Cardiac septum (tissue), 1 donor: ENCODE results near the gene PIK3AP1. TPM values are rescaled to one million over a fixed set of nuclear protein-coding genes. Genes with fewer than 3 reads are reported as not detected.
"Not testable (repeated sequence)": the region's sequence is repeated elsewhere in the genome, so short reads cannot be mapped to it uniquely, and the experiment has no call there.

ENCODE experiments used
- DNase-seq: peaks from one replicate; pipeline ENCODE4 v3.0.0-alpha.2; 2020; ENCODE audit warnings: low spot score
- intact Hi-C: fragments of 100-400 bp; cut with DNase I; formaldehyde crosslinking; loops from one replicate; pipeline ENCODE4 v1.14.0; 2022
- total RNA-seq: library from RNA; stranded (reverse); fragmentation: NEBNext Ultra II Directional; extraction: Animal tissue kit (Norgen Biotek cat#: 25700); gene quantifications from one replicate; pipeline ENCODE4 v1.2.1, GENCODE V29; 2021
- donor health status: DM: no; HTN: no; CAD: no.

PIK3AP1 gene
- total RNA-seq, 1 donor from 2014 or later = 2.8 TPM

- DNase-seq = no peak
- intact Hi-C loops = no loop called here
Observed at GRCh38 chr10:96703358-96703757, 17.0 kb downstream of the PIK3AP1 start.

GRCh38 chr10:96701265-96701664, 19.0 kb downstream of the PIK3AP1 start:
- intact Hi-C loops = no loop called here
- DNase-seq = no peak

GRCh38 chr10:96700374-96701099, 19.8 kb downstream of the PIK3AP1 start:
- intact Hi-C loops = no loop called here
- DNase-seq = no peak

GRCh38 chr10:96699613-96700012, 20.7 kb downstream of the PIK3AP1 start:
- intact Hi-C loops = no loop called here
- no peak for DNase-seq

GRCh38 chr10:96698305-96698704, 22.0 kb downstream of the PIK3AP1 start:
- DNase-seq, intact Hi-C loops: not testable (repeated sequence)

GRCh38 chr10:96697438-96697837, 22.9 kb downstream of the PIK3AP1 start:
- no peak for DNase-seq
- intact Hi-C loops = no loop called here

- DNase-seq = no peak
- intact Hi-C loops = no loop called here
Observed at GRCh38 chr10:96696845-96697425, 23.4 kb downstream of the PIK3AP1 start.

- DNase-seq = no peak
Observed at GRCh38 chr10:96695975-96696634, 24.2 kb downstream of the PIK3AP1 start.

GRCh38 chr10:96695366-96695765, 24.9 kb downstream of the PIK3AP1 start:
- no peak for DNase-seq
- intact Hi-C loops = no loop called here

More at GRCh38 chr10:96695975-96696634, 24.2 kb downstream of the PIK3AP1 start:
- intact Hi-C loops = no loop called here

- intact Hi-C loops = no loop called here
- DNase-seq = no peak
Observed at GRCh38 chr10:96693431-96693830, 26.9 kb downstream of the PIK3AP1 start.

- intact Hi-C loops = no loop called here
- DNase-seq = no peak
Observed at GRCh38 chr10:96692427-96692826, 27.9 kb downstream of the PIK3AP1 start.

GRCh38 chr10:96691761-96692160, 28.6 kb downstream of the PIK3AP1 start:
- intact Hi-C loops = no loop called here
- no peak for DNase-seq

GRCh38 chr10:96690755-96691730, 29.3 kb downstream of the PIK3AP1 start:
- no peak for DNase-seq
- intact Hi-C loops = no loop called here

GRCh38 chr10:96688789-96689188, 31.5 kb downstream of the PIK3AP1 start:
- DNase-seq = no peak
- intact Hi-C loops = no loop called here

- intact Hi-C loops = no loop called here
Observed at GRCh38 chr10:96687317-96688012, 32.8 kb downstream of the PIK3AP1 start.

GRCh38 chr10:96686514-96686913, 33.8 kb downstream of the PIK3AP1 start:
- intact Hi-C loops = no loop called here
- DNase-seq = no peak

More at GRCh38 chr10:96687317-96688012, 32.8 kb downstream of the PIK3AP1 start:
- DNase-seq = no peak

GRCh38 chr10:96685306-96685705, 35.0 kb downstream of the PIK3AP1 start:
- no peak for DNase-seq
- intact Hi-C loops = no loop called here

GRCh38 chr10:96684826-96685225, 35.5 kb downstream of the PIK3AP1 start:
- no peak for DNase-seq
- intact Hi-C loops = no loop called here

- intact Hi-C loops = no loop called here
- DNase-seq = no peak
Observed at GRCh38 chr10:96683710-96684109, 36.6 kb downstream of the PIK3AP1 start.
